GM12873 (cell line): ENCODE results near the gene MSRB3.

ENCODE experiments used
- CTCF ChIP-seq: IDR thresholded peaks from 2 replicates; pipeline ENCODE4 v1.5.1; 2012; ENCODE audit warnings: low read depth, mild to moderate bottlenecking, moderate library complexity, low read length, control low read depth; ENCODE audit not compliant: insufficient read depth; ENCODE audit errors: missing control alignments

MSRB3 gene

GRCh38 chr12:65367396-65367795 lies 88.9 kb downstream of the MSRB3 start:
- TF ChIP-seq CTCF: no peak

- no peak for TF ChIP-seq CTCF
These were observed 89.6 kb downstream of the MSRB3 start for GRCh38 chr12:65368055-65368454.

- TF ChIP-seq CTCF: no peak
These were observed 94.1 kb downstream of the MSRB3 start for GRCh38 chr12:65372574-65372973.

- TF ChIP-seq CTCF: no peak
These were observed 105.8 kb downstream of the MSRB3 start for GRCh38 chr12:65384240-65384639.

GRCh38 chr12:65387396-65387795 lies 108.9 kb downstream of the MSRB3 start:
- no peak for TF ChIP-seq CTCF

GRCh38 chr12:65389436-65389835 lies 111.0 kb downstream of the MSRB3 start:
- no peak for TF ChIP-seq CTCF

- TF ChIP-seq CTCF: no peak
These were observed 113.2 kb downstream of the MSRB3 start for GRCh38 chr12:65391711-65392110.

- no peak for TF ChIP-seq CTCF
These were observed 114.0 kb downstream of the MSRB3 start for GRCh38 chr12:65392491-65392890.
